PC-3 (cell line): ENCODE results near the gene SLC16A7. TPM values are rescaled to one million over a fixed set of nuclear protein-coding genes. Genes with fewer than 3 reads are reported as not detected.
A peak's percentile ranks its signal among the peaks of the same experiment; 100 is the strongest.

Experiments
- ATAC-seq: fragments of 200-7000 bp; cut with Tn5 transposase; 2 replicates; pipeline ENCODE4 v1.9.1; 2020; ENCODE audit warnings: mild to moderate bottlenecking, moderate library complexity
- BruUV-seq: library from RNA; stranded (reverse); fragments of 400-500 nt; replicated peaks from 2 replicates; lab custom pipeline; 2021; lab: Mats Ljungman, UMichigan
- CTCF ChIA-PET: fragments of 300-600 bp; sonication (Branson Sonifier 250); formaldehyde crosslinking; loops from one replicate; lab custom pipeline; 2022; ENCODE audit warnings: antibody characterized with exemption; lab: Charles Lee
- POLR2A ChIA-PET: fragments of 300-600 bp; sonication (Branson Sonifier 250); formaldehyde crosslinking; loops from one replicate; lab custom pipeline; 2022; ENCODE audit warnings: antibody characterized with exemption; ENCODE audit not compliant: unreplicated experiment; lab: Charles Lee
- DNase-seq: peaks from one replicate; pipeline ENCODE4 v3.0.0-alpha.2; 2015
- H2AFZ ChIP-seq: fragments of 300-600 bp; sonication (generic); 2 replicates; pipeline ENCODE4 v1.6.0; 2016; ENCODE audit warnings: antibody characterized with exemption, low read length
- H3F3A ChIP-seq: fragments of 300-600 bp; sonication (generic); one replicate; pipeline ENCODE4 v1.6.0; 2017; ENCODE audit warnings: antibody characterized with exemption, low read length, control low read depth, mild to moderate bottlenecking; ENCODE audit not compliant: unreplicated experiment
- H3K27ac ChIP-seq: fragments of 300-600 bp; sonication (generic); 2 replicates; pipeline ENCODE4 v1.5.1; 2016; ENCODE audit warnings: mild to moderate bottlenecking, low read length
- H3K27me3 ChIP-seq: fragments of 300-600 bp; sonication (generic); 2 replicates; pipeline ENCODE4 v1.6.1; 2016; ENCODE audit warnings: low read length, mixed read lengths
- H3K36me3 ChIP-seq: fragments of 300-600 bp; sonication (generic); 2 replicates; pipeline ENCODE4 v1.6.1; 2016; ENCODE audit warnings: low read depth, mixed run types, low read length, mixed read lengths
- H3K4me1 ChIP-seq: fragments of 300-600 bp; sonication (generic); 2 replicates; pipeline ENCODE4 v1.5.1; 2016; ENCODE audit warnings: low read length; ENCODE audit not compliant: insufficient read depth
- H3K4me2 ChIP-seq: fragments of 300-600 bp; sonication (generic); 2 replicates; pipeline ENCODE4 v1.6.0; 2016; ENCODE audit warnings: low read length
- H3K4me3 ChIP-seq: fragments of 300-600 bp; sonication (generic); 2 replicates; pipeline ENCODE4 v1.5.1; 2016; ENCODE audit warnings: mild to moderate bottlenecking, low read length, mixed read lengths
- H3K79me2 ChIP-seq: fragments of 300-600 bp; sonication (generic); 2 replicates; pipeline ENCODE4 v1.6.1; 2017; ENCODE audit warnings: low read length, mixed read lengths
- H3K9ac ChIP-seq: fragments of 300-600 bp; sonication (generic); 2 replicates; pipeline ENCODE4 v1.6.0; 2016; ENCODE audit warnings: mild to moderate bottlenecking, low read length
- H3K9me2 ChIP-seq: fragments of 300-600 bp; sonication (generic); replicated peaks from 2 replicates; pipeline ENCODE4 v1.6.1; 2016; ENCODE audit warnings: mixed run types, low read length, mixed read lengths
- H3K9me3 ChIP-seq: fragments of 300-600 bp; sonication (generic); 2 replicates; pipeline ENCODE4 v1.6.1; 2016; ENCODE audit warnings: low read length, mixed read lengths
- H4K20me1 ChIP-seq: fragments of 300-600 bp; sonication (generic); 2 replicates; pipeline ENCODE4 v1.6.1; 2016; ENCODE audit warnings: low read length, mixed read lengths
- EZH2 ChIP-seq: fragments of 300-600 bp; sonication (generic); IDR thresholded peaks from one replicate; pipeline ENCODE4 v1.6.1; 2017; ENCODE audit warnings: antibody characterized with exemption, mild to moderate bottlenecking, low read length; ENCODE audit not compliant: unreplicated experiment
- EZH2phosphoT487 ChIP-seq: fragments of 300-600 bp; sonication (generic); IDR thresholded peaks from 2 replicates; pipeline ENCODE4 v1.6.1; 2018; ENCODE audit warnings: mild to moderate bottlenecking, antibody characterized with exemption, low read length, borderline replicate concordance
- intact Hi-C: fragments of 100-400 bp; cut with micrococcal nuclease; formaldehyde crosslinking; loops from 2 replicates; pipeline ENCODE4 v1.9.0; 2023
- total RNA-seq: library from RNA; depleted of rRNA; stranded (reverse); fragments of >200 nt; gene quantifications from 2 replicates; pipeline ENCODE4 v1.2.3, GENCODE V29; 2014
- TF ChIP-seq, protein P1 (sequence below): fragments of 300-600 bp; sonication (generic); conservative IDR thresholded peaks from 2 replicates; pipeline ENCODE4 v1.5.1; 2017; ENCODE audit warnings: antibody characterized with exemption, low read depth, mild to moderate bottlenecking, low read length

The SLC16A7 gene
- total RNA-seq, 1 experiment from 2014 or later = 11.4 TPM

DNA sequence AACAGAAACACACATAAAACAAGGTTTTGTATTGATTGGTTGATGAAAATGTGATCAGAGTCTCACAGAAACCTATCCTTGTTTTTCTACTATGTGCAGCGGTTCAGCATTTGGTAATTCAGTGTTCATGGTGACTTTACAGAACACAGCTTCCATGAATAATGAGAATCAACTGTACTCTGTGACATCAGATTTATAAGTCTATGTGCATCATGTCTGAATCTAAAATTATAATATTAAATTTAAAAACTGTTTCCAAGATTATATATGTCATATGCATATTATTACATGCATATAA, 104.3 kb downstream of the SLC16A7 start:
- Histone ChIP-seq H3K4me2 (no peak overlapping the region), H3K9me2 (no peaks in the 10 kb centered on the region), H3K36me3 (no peaks in the 10 kb centered on the region), H3K27ac (no peak overlapping the region), H3K9ac (no peak overlapping the region), H3K9me3 (no peaks in the 10 kb centered on the region), H3F3A (no peaks in the 10 kb centered on the region), H3K4me1 (peaks cover 10% of the 10 kb centered on the region; the same call in 1 of the 2 replicates), H3K79me2 (no peaks in the 10 kb centered on the region), H4K20me1 (no peaks in the 10 kb centered on the region), H3K27me3 (no peaks in the 10 kb centered on the region), H2AFZ (no peak overlapping the region), H3K4me3 (no peak overlapping the region)
- intact Hi-C loops = no loop called here
- ChIA-PET CTCF (no interaction called here), POLR2A (no interaction called here)
- no peak for DNase-seq
- no TSS peak for BruUV-seq
- no peak for ATAC-seq
- TF ChIP-seq EZH2 (no peak), EZH2phosphoT487 (no peak)
- TF ChIP-seq, protein P1, sequence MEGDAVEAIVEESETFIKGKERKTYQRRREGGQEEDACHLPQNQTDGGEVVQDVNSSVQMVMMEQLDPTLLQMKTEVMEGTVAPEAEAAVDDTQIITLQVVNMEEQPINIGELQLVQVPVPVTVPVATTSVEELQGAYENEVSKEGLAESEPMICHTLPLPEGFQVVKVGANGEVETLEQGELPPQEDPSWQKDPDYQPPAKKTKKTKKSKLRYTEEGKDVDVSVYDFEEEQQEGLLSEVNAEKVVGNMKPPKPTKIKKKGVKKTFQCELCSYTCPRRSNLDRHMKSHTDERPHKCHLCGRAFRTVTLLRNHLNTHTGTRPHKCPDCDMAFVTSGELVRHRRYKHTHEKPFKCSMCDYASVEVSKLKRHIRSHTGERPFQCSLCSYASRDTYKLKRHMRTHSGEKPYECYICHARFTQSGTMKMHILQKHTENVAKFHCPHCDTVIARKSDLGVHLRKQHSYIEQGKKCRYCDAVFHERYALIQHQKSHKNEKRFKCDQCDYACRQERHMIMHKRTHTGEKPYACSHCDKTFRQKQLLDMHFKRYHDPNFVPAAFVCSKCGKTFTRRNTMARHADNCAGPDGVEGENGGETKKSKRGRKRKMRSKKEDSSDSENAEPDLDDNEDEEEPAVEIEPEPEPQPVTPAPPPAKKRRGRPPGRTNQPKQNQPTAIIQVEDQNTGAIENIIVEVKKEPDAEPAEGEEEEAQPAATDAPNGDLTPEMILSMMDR = no peak

DNA sequence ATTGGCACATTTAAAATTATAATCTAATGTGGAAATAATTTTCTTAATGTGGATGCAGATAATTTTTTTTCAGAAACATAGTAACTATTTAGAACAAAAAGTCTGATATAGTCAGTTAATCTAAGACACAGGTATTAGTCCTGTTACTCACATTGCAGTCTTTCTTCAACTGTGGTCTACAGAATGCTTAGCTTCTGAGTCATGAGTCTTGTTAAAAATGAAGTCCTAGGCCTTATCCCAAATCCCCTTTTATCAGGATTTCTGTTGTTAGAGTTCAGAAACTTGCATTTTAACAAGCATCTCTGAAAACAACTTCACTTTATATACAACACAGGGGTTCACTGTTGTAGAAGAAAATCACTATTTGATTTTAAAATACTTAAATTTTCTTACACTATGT, 112.2 kb downstream of the SLC16A7 start:
- H3K36me3 ChIP-seq = no peaks in the 10 kb centered on the region
- H3K4me2 ChIP-seq = peak overlapping the region; percentile 12; the same call in 1 of the 2 replicates
- intact Hi-C loops = loop anchor here (1.0 kb wide), 1 partner anchor 111 kb away; no protein-coding TSS in a partner anchor
- no peaks in the 10 kb centered on the region for H3K9me3 ChIP-seq
- no peak overlapping the region for H3K4me3 ChIP-seq
- ChIA-PET POLR2A (interaction anchor here (0.7 kb wide), 1 partner anchor 1168 kb away, joined by 6 read pairs; no protein-coding TSS in a partner anchor), CTCF (no interaction called here)
- no peaks in the 10 kb centered on the region for H4K20me1 ChIP-seq
- no peak overlapping the region for H3K27ac ChIP-seq
- peak; percentile 79 for DNase-seq
- H3K4me1 ChIP-seq = peaks cover 15% of the 10 kb centered on the region
- no peaks in the 10 kb centered on the region for H3F3A ChIP-seq
- H3K9ac ChIP-seq = no peak overlapping the region
- BruUV-seq = no TSS peak
- no peaks in the 10 kb centered on the region for H3K27me3 ChIP-seq
- H2AFZ ChIP-seq = no peak overlapping the region
- no peaks in the 10 kb centered on the region for H3K9me2 ChIP-seq
- TF ChIP-seq, protein P1 = no peak
- no peak for TF ChIP-seq EZH2phosphoT487
- no peak for TF ChIP-seq EZH2
- ATAC-seq = peak; percentile 100
- H3K79me2 ChIP-seq = no peaks in the 10 kb centered on the region

DNA sequence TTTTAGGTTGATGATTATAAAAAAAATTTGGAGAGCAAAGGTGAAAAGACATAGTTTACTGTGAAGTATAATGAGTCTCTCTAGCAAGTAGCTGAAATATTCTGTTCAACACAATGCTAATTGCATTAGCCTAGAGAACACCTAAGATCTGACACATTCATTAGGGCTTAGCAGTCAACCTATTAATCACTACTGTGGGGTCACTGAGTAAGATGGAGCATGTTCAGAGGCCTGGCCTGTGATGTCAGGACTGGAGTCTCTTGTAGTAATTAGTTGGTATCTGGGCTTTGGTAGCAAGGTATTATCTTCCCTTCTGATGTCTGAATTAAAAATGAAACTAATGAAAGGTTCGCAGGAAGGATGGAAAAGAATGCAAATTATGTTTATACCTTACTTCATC, 112.7 kb downstream of the SLC16A7 start:
- H3K9me3 ChIP-seq = no peaks in the 10 kb centered on the region
- no peak overlapping the region for H3K9ac ChIP-seq
- H3K27ac ChIP-seq = no peak overlapping the region
- no peak overlapping the region for H2AFZ ChIP-seq
- peak; percentile 31 for ATAC-seq
- no peaks in the 10 kb centered on the region for H3K9me2 ChIP-seq
- TF ChIP-seq, protein P1 = no peak
- ChIA-PET POLR2A (no interaction called here), CTCF (no interaction called here)
- no peaks in the 10 kb centered on the region for H3K36me3 ChIP-seq
- no peaks in the 10 kb centered on the region for H3F3A ChIP-seq
- no peaks in the 10 kb centered on the region for H4K20me1 ChIP-seq
- intact Hi-C loops = loop anchor here (1.0 kb wide), 1 partner anchor 111 kb away; no protein-coding TSS in a partner anchor
- no peak for DNase-seq
- no TSS peak for BruUV-seq
- H3K27me3 ChIP-seq = no peaks in the 10 kb centered on the region
- no peak overlapping the region for H3K4me3 ChIP-seq
- peaks cover 15% of the 10 kb centered on the region for H3K4me1 ChIP-seq
- no peaks in the 10 kb centered on the region for H3K79me2 ChIP-seq
- 0 out of 2 replicates have a peak overlapping the region, but pooled peaks have one; percentile 12 for H3K4me2 ChIP-seq
